Panc1 (cell line): ENCODE measurements around the gene DCC. TPM values are rescaled to one million over a fixed set of nuclear protein-coding genes. Genes with fewer than 3 reads are reported as not detected.

Source experiments
- ATAC-seq: fragments of 200-7000 bp; cut with Tn5 transposase; 2 replicates; pipeline ENCODE4 v1.9.1; 2020; ENCODE audit warnings: mild to moderate bottlenecking, moderate library complexity
- BruUV-seq: library from RNA; stranded (reverse); fragments of 400-500 nt; replicated peaks from 2 replicates; lab custom pipeline; 2021; lab: Mats Ljungman, UMichigan
- CTCF ChIA-PET: fragments of 300-600 bp; sonication (Branson Sonifier 250); formaldehyde crosslinking; loops from one replicate; lab custom pipeline; 2022; ENCODE audit warnings: antibody characterized with exemption; lab: Charles Lee
- POLR2A ChIA-PET: fragments of 300-600 bp; sonication (Branson Sonifier 250); formaldehyde crosslinking; loops from one replicate; lab custom pipeline; 2022; ENCODE audit warnings: antibody characterized with exemption; lab: Charles Lee
- DNase-seq: peaks from one replicate; pipeline ENCODE4 v3.0.0-alpha.2; 2010; ENCODE audit warnings: low read depth, low spot score
- H3K27ac ChIP-seq: 2 replicates; pipeline ENCODE4 v1.5.1; 2011; ENCODE audit warnings: mild to moderate bottlenecking, low read length, inconsistent platforms
- H3K27me3 ChIP-seq: fragments of 200-500 bp; sonication (Bioruptor generic); 2 replicates; pipeline ENCODE4 v1.6.0; 2014; ENCODE audit warnings: low read length, inconsistent platforms; ENCODE audit not compliant: control insufficient read depth, insufficient read depth
- H3K36me3 ChIP-seq: fragments of 200-500 bp; sonication (Bioruptor generic); 2 replicates; pipeline ENCODE4 v1.5.1; 2014; ENCODE audit warnings: inconsistent platforms, mild to moderate bottlenecking, low read length, moderate library complexity; ENCODE audit not compliant: control insufficient read depth, insufficient read depth
- H3K4me1 ChIP-seq: 2 replicates; pipeline ENCODE4 v1.5.1; 2011; ENCODE audit warnings: inconsistent platforms, mild to moderate bottlenecking, low read length, moderate library complexity; ENCODE audit not compliant: control insufficient read depth, insufficient read depth
- H3K4me3 ChIP-seq, 2 experiments: 2 replicates each; pipeline ENCODE4 v1.5.1; 2011 to 2012; ENCODE audit warnings: low read depth in 2 of 2, low read length in 2 of 2, mild to moderate bottlenecking in 2 of 2, inconsistent platforms in 1 of 2, moderate library complexity in 1 of 2
- H3K9me3 ChIP-seq: fragments of 200-500 bp; sonication (Bioruptor generic); 2 replicates; pipeline ENCODE4 v1.5.1; 2014; ENCODE audit warnings: low read depth, mild to moderate bottlenecking, inconsistent platforms, low read length, moderate library complexity; ENCODE audit not compliant: control insufficient read depth, insufficient read depth
- CTCF ChIP-seq: fragments of 450-650 bp; IDR thresholded peaks from 2 replicates; pipeline ENCODE4 v1.5.1; 2017; ENCODE audit warnings: mild to moderate bottlenecking
- POLR2AphosphoS5 ChIP-seq: IDR thresholded peaks from 2 replicates; pipeline ENCODE4 v1.6.1; 2012; ENCODE audit warnings: mild to moderate bottlenecking, low read depth, low read length, moderate library complexity
- REST ChIP-seq, 2 experiments: IDR thresholded peaks; 2 replicates each; pipeline ENCODE4 v1.6.1; 2011 to 2012; ENCODE audit warnings: low read depth in 2 of 2, control low read depth in 1 of 2, low read length in 1 of 2, mild to moderate bottlenecking in 1 of 2, moderate library complexity in 1 of 2; ENCODE audit not compliant: insufficient read depth in 1 of 2
- SIN3A ChIP-seq: IDR thresholded peaks from 2 replicates; pipeline ENCODE4 v1.6.1; 2012; ENCODE audit warnings: low read depth, mild to moderate bottlenecking, low read length, moderate library complexity, borderline replicate concordance; ENCODE audit not compliant: insufficient read depth
- TCF7L2 ChIP-seq: IDR thresholded peaks from 2 replicates; pipeline ENCODE4 v1.6.1; 2011; ENCODE audit warnings: mild to moderate bottlenecking, low read depth, low read length, inconsistent platforms
- in situ Hi-C: cut with HindIII; loops from 2 replicates; pipeline ENCODE4 v1.10.0; 2016; ENCODE audit warnings: low sequenced_read_pairs, low pct_unique_long_range_greater_than_20kb
- intact Hi-C: fragments of 100-400 bp; cut with micrococcal nuclease; formaldehyde crosslinking; loops from one replicate; pipeline ENCODE4 v1.10.0; 2022; ENCODE audit not compliant: unreplicated experiment
- total RNA-seq: library from RNA; stranded (reverse); gene quantifications from one replicate; pipeline ENCODE4 v1.2.1, GENCODE V29; 2021; ENCODE audit not compliant: unreplicated experiment

Gene DCC
- total RNA-seq, 1 experiment from 2014 or later = not detected

- no peak for TF ChIP-seq POLR2AphosphoS5
- TF ChIP-seq REST (IDR thresholded peaks at IDR 0.05; ENCODE audit: insufficient read depth in 1 of 2, low read depth in 2 of 2, low read length in 1 of 2) = no peak
- no peak for TF ChIP-seq SIN3A
- no peak for TF ChIP-seq CTCF
- no peak for TF ChIP-seq TCF7L2
- in situ Hi-C loops = no loop called here
- CTCF ChIA-PET = no interaction called here
Measured at GRCh38 chr18:53114441-53114840, 774.4 kb downstream of the DCC start.

GRCh38 chr18:53115876-53116585 lies 776.0 kb downstream of the DCC start:
- Histone ChIP-seq H3K36me3 (no peaks in the 10 kb centered on the region), H3K27me3 (no peaks in the 10 kb centered on the region), H3K4me1 (no peaks in the 10 kb centered on the region), H3K27ac (no peak overlapping the region), H3K9me3 (no peaks in the 10 kb centered on the region), H3K4me3 (peak overlapping the region; percentile 9 to 19; a peak in 2 of 4 replicates)
- ChIA-PET CTCF (no interaction called here), POLR2A (no interaction called here)
- no peak for ATAC-seq
- DNase-seq = no peak
- TF ChIP-seq REST (IDR thresholded peaks at IDR 0.05; ENCODE audit: insufficient read depth in 1 of 2, low read depth in 2 of 2, low read length in 1 of 2) (no peak), TCF7L2 (no peak), POLR2AphosphoS5 (no peak), SIN3A (no peak), CTCF (no peak)
- intact Hi-C loops (no loop called here), in situ Hi-C loops (no loop called here)
- BruUV-seq = no TSS peak

More at GRCh38 chr18:53114441-53114840, 774.4 kb downstream of the DCC start:
- H3K4me1 ChIP-seq = no peaks in the 10 kb centered on the region
- no peak overlapping the region for H3K27ac ChIP-seq
- H3K4me3 ChIP-seq = no peak overlapping the region
- ATAC-seq = no peak
- intact Hi-C loops = no loop called here
- no TSS peak for BruUV-seq
- no peaks in the 10 kb centered on the region for H3K36me3 ChIP-seq
- POLR2A ChIA-PET = no interaction called here
- no peaks in the 10 kb centered on the region for H3K9me3 ChIP-seq
- H3K27me3 ChIP-seq = no peaks in the 10 kb centered on the region
- no peak for DNase-seq
